HG03520 (cell line): ENCODE measurements around the gene COL7A1.
"Not testable (repeated sequence)": the region's sequence is repeated elsewhere in the genome, so short reads cannot be mapped to it uniquely, and the experiment has no call there.

Experiments used
- ATAC-seq: cut with Tn5 transposase; IDR thresholded peaks from one replicate; pipeline ENCODE4 v1.9.1; 2021; ENCODE audit warnings: mild to moderate bottlenecking, moderate library complexity; ENCODE audit not compliant: unreplicated experiment

The COL7A1 gene

DNA sequence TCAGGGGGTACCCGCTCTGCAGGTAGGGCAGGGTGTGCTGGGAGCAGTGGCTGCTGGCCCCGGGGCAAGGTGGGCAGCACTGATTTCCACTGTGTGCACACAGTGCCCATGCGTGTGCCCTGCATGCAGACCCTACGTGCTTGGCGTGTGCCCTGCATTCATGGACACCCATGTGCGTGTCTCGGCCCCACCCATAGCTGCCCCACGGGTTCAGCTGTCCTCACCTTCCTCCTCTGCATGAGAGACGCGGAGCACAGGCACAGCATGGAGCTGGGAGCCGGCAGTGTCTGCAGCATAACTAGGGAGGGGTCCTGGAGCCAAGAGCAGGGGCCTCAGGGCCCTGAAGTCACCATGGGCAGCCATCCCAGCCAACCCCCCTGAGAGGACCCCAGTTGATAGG, 29.9 kb downstream of the COL7A1 start:
- ATAC-seq, result no peak

DNA sequence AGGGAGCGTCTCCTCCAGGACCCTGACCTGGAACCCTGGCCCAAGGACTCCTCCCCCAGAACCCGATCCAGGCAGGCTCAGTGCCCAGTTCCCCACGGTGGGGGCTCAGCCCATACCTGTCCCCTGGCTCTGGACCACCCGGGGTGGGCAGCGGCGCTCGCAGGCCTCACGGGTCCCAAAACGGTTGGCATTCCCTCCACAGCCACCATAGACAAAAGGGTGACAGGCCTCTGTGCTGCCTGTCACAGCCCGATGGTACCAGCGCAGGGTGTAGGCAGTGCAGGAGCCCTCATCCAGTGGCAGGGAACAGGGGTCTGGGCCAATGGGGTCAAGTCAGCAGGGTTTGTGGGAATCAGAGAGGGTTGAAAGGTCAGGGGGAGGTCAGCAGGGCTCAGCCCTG, 30.5 kb downstream of the COL7A1 start:
- ATAC-seq, result no peak

DNA sequence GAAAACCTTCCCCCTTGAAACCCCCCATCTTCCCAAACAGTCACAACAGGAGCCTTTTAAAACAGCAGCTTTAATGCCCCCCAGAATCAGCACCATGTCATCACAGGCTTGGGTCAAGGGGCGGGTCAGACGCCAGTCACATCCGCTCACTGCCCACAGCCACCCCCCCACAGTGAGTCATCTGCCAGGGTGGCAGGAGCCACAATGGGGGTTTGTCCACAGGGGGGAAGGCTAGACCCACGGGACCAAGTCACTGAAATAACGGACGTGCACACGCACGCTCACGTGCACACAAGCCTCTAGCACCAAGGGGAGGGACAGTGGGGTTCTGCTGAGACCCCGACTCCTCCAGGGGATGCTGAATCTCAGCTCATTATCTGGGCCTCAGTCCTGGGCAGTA, 31.1 kb downstream of the COL7A1 start:
- no peak for ATAC-seq

DNA sequence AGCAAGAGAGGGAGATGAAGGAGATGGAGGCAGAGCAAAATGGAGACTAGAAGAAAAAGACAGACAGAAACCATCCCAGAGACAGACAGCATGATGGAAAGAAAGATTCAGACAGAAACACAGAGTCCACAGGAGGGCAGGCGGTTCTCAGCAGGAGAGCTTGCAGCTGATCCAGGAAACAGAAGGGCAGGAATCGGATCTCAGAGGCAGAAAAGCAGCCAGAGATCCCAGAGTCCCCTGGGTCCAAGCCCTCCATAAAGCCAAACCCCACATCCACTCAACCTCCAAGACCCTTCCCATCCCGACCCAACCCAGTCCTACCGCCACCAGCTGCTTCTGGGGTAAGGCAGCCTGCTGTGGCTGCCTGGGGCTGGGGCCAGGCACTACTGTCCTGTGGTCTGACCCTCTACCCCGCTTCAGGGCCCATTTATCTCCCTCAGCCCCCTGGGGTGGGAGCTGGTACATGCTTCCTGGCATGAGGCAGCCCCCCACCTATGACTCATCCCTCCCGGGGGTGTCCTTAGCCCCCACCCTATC, 31.7 kb downstream of the COL7A1 start, which contains the start of gene UCN2:
Gene UCN2 (minus strand): TSS at position 400 of the 537 bp plus-strand sequence. CDS start 657 bp downstream, outside the sequence.
- ATAC-seq, result no peak

DNA sequence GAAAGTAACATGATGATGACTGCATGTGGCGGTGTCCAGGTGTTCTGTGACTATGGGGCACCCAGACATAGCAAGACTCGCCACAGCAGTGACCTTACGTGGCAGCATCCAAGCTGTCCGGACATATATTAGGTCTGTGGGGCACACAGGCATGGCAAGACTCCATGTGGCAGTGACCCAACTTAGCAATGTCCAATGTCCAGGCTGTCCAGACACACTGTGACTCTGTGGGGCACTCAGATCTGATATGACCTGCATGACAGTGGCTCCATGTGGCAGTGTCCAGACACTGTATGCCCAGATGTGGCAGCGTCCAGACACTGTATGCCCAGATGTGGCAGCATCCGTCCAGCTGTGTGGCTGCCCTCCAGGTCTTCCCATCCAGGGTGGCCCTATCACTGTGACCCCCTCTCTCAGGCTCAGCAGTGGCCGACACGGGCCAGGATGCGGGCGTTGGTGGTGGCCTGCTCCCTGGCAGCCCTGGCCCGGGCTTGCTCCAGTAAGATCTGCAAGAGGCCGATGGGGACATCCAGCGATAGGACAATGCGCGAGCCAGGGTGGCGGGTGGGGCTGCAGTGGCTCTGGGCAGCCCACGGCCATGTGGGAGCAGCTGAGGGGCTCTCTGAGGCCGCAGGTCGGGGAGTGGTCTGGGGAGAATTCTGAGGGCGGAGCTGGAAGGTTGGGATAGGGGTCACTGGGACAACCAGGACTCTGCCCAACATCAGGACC, 32.6 kb downstream of the COL7A1 start:
- ATAC-seq, result no peak

DNA sequence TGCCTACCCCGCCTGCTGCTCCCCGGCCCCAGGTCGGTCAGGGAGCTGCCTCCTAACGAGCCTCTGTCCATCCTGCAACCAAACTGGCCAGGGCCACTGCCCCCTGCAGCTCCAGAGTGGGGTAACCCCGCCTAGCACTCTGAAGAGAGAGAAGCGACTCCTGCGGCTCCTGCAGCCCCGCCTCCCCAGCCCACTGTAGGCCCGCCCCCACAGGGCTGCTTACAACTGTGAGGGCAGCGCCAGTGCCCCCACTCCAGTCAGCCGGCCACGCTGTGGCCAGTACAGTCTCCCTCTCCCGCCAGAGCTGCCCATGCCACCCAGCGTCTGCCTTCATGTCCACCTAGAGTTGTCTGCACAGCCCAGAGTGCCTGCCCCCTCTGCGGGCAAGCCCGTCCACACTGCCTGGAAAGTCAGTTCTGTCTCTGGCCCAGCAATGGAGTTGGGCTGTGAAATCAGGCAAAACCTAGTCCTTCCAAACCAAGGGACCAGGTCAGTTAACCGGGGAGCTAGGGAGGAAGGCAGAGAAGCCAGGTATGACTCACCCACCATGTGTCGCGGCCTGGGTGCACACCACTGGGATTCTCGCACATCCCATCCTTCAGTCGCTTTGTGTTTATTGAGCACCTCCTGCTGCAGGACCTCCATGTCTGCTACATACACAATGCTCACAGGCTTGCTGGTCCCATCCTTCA, 33.9 kb downstream of the COL7A1 start:
- no peak for ATAC-seq

DNA sequence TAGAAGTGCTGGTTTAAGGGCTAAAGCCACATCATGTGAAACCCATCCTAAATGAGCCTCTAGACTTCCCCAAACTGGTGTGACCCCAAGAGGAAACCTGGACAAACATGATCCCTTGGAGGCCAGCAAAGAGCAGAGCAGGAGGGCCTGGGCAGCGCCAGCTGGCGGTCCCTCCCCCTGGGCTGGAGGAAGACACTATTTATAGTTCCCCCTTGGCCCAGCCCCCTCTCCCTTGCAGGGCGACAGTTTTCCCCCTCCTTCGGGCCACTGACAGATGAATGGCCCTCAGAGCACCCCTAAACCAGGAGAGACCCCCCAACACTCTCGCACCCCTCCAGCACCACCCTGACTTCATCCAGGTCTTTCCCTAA, 34.5 kb downstream of the COL7A1 start:
- no peak for ATAC-seq

DNA sequence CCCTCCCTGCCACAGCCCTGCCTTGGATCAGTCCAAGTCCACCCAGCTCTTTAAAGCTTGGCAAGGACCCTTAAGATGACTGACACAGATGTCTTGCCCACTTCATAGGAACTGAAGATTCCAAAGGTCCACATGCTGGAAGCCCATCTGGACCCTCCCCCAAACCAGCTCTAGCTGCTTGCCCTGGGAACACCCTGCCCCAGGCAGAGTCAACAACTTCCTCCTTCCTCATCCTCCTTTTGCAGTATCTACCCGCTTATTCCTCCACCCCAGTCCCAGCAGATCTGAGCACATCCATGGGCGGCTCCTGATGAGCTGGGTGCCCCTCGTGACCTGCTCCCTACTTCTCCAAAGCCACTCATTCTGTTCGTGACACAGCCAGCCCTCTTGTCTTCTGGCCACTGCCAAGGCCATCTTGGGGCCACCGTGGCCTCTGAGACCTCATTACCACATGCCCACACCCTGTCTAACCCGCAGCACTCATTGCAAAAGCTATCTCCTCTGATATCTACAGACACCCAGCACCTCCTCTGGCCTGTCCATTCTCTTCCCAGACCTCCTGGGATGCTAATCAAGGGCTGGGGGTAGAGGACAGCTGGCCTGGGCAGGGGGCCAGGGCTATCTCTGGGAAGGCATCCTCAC, 36.5 kb downstream of the COL7A1 start:
- ATAC-seq, result no peak

DNA sequence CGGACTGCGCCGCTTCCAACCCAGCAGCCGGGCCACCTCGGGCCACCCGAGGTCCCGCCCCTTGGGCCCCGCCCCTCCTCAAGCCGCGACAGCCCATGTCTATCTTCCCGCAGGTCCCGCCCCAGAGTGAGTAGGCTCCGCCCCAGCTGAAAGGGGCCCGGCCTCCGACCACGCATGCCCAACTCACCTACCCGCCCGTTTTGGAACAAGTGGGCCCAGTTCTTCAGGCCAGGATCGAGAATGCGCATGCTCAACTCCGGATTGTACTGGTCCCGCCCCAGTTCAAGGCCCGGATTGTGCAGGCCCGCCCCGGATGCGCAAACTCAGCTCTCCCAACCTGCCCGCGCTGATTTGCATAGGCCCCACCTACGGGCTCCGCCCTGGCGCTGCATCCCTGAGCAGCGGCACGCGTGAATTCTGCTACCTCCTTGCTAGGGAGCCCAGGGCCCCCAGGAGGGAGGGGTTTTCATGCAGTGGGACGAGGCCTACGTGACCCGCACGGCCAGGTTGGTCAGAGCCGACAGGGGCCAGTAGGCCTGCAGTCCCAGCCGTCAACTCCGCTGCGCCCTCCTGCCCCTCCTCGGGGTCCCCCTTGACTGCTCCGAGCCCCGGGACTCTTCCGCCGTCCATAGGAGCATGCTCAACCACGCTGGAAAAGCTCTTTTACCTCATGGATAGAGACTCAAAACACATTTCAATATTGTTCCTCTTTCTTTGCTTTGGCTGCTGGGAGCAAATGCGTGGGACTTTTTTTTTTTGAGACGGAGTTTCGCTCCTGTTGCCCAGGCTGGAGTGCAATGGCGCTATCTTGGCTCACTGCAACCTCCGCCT, 38.1 kb downstream of the COL7A1 start, which contains the start of gene PFKFB4:
Gene PFKFB4 (minus strand): TSS at position 8 of the 831 bp plus-strand sequence. CDS start 26 bp downstream, outside the sequence.
- peak; percentile 80 for ATAC-seq

DNA sequence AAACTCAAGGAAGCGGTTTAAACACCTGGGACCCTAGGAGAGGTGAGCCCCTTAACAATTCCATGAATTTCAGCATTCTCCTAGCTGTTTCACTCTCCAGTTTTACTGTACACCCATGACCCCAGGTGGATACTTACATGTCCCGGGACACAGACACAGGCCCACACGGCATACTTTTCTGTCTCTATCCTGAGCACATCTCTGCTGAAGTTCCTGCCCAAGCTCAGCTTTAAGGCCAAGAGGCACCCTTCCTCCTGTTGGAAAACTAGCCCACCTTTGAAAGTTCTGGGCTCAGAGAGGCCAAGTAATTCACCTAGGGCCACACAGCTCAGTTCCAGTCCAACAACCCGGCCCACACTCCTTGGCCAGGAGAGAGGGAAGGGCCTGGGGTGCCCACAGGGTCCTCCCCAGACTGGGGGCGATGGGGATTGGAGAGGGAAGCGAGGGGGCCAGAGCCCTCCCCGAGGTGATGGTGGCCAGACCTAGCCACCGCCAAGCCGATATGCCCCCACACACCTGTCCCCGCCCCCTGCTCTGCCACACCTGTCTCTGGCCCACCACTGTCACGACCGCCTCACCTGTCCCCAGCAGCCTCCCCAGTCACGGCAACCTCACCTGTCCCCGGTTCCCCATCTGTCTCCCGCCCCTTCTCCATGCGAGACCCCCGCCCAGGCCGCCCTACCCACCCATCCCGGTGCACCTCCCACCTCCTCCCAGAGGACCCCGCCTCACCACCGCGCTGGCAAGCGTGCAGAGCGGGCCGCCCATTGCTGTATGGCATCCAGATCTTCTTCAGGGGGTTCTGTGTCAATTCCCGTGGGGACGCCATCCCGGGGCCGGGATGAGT, 39.0 kb downstream of the COL7A1 start:
- no peak for ATAC-seq

DNA sequence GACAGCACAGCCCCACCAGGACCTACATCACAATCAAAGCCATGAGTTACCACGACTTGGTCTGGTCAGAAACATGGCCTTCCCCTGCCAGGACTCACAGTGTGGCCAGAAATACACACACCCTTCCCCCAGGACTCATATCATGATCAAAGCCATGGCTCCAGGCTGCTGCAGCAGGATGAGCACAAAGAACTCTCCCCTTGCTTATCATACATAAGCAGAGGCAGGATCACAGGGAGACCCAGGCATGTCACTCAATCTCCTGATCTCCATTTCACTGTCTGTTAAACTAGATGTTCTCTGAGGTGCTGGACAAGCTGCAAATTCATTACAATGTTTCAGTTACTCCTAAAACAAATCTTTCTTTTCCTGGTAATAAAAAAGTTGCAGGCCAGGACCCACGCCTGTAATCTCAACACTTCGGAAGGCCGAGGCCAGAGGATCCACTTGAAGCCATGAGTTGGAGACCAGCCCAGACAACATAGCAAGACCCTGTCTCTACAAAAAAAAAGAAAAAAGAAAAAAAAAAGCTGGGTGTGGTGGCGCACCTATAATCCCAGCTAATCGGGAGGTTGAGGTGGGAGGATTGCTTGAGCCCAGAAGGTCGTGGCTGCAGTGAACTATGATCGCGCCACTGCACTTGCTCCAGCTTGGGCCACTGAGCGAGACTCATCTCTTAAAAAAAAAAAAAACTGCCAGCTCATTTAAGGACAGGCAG, 39.7 kb downstream of the COL7A1 start:
- ATAC-seq, result no peak

DNA sequence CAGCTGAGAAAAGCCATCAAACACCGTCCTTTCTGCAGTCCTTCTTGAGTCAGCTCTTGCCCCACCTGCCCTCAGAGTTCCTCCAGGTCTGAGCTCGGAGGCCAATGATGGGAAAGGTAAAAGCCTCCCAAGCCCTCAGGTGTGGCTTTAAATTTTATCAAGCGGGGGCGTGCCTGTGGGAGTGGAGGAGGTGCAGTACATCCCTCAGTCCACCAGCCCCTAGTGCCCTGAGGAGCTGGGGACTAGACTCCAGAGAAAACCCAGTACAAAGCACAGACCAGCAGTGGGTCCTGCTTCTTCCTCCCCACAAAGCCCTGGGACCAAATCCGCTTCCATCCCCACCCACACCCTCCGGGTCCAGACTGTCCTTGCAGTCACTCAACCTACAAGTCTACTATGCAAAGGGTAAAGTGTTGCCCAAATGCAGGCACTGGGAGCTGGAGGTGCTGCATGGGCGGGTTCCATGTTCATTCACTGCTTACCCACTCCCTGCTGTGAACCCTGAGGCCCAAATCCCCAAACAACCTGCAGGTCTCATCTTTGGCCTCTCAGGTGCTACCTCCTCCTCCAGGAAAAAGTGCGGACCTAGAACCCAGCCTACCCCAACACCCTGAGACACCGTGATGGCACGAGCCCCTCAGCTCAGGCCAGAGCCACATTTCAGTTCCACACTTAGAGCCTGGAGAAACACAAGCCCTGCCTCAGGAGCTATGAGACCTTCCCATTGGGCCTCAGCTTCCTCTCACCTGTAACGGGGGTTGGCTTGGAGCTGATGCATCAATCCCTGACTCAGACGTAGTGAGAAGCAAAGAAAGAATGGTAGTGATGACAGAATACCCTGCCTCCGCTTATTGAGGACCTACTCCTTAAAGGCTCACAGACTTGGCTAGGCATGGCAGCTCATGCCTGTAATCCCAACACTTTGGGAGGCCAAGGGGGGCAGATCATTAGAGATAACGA, 41.0 kb downstream of the COL7A1 start:
- no peak for ATAC-seq

DNA sequence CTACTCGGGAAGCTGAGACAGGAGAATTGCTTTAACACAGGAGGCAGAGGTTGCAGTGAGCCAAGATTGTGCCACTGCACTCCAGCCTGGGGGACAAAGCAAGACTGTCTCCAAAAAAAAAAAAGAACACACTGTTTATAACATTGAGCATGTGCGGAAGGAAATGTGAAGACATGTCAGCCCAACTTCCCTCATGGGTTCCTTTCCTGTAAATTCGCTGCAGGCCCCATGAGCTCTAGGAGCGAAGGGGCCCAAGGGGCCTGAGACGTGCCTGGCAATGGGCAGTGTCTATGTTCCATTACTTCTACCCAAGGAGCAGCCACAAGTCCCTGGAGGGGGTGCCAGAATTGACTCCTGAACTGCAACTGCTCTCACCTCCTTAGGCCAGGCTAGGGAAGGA, 41.8 kb downstream of the COL7A1 start:
- ATAC-seq, result no peak

DNA sequence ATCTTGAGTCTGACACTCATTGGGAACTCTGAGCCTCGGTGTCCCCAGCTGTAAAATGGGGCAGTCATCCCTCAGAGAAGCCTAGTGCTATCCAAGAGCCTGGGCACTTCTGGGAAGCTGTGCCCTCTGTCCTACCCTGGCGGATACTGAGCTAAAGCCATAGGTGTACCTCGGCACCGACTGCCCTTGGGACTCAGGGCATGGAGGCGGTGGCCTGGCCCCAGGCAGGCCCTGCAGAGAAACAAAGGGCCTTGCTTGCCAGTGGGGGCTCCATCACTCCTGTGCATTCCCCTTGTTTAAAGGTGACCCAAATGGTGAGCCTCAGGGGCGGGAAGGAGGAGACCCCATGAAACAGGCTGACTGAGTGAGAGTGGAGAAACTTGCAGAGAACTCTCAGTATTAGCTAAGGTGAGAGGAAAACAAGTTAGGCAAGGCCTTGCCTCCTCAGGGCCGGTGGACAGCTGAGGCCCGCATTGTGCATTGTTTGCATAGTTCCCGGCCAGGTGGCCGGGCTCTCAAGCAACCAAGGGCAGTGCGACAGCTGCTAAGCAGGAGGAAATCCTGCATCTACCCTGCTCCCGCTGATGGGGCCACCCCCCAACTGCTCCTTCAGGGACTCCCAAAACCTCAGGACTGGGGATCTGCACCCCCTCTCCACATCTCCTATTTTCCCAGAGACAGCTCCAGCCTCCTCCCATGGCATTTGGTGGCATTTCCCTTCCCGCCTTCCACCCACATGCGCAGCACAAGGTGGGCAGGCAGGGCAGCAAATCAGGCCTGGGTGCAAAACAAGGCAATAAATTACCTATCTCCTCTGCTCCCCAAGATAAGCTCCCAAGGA, 42.8 kb downstream of the COL7A1 start:
- ATAC-seq, result no peak

DNA sequence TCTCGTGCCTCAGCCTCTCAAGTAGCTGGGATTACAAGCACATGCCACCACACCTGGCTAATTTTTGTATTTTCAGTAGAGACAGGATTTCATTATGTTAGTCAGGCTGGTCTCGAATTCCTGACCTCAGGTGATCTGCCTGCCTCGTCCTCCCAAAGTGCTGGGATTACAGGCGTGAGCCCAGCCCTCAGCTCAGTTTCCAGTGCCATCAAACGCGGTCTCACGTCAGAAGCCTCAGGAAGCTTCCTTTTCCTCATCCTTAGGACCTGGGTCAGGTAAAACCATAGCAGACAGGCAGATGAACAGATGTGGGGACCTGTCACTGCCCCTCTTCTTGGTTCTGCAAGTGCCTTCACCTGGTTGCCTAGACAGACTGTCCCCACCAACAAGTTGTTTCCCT, 43.5 kb downstream of the COL7A1 start:
- not testable (repeated sequence) for ATAC-seq

DNA sequence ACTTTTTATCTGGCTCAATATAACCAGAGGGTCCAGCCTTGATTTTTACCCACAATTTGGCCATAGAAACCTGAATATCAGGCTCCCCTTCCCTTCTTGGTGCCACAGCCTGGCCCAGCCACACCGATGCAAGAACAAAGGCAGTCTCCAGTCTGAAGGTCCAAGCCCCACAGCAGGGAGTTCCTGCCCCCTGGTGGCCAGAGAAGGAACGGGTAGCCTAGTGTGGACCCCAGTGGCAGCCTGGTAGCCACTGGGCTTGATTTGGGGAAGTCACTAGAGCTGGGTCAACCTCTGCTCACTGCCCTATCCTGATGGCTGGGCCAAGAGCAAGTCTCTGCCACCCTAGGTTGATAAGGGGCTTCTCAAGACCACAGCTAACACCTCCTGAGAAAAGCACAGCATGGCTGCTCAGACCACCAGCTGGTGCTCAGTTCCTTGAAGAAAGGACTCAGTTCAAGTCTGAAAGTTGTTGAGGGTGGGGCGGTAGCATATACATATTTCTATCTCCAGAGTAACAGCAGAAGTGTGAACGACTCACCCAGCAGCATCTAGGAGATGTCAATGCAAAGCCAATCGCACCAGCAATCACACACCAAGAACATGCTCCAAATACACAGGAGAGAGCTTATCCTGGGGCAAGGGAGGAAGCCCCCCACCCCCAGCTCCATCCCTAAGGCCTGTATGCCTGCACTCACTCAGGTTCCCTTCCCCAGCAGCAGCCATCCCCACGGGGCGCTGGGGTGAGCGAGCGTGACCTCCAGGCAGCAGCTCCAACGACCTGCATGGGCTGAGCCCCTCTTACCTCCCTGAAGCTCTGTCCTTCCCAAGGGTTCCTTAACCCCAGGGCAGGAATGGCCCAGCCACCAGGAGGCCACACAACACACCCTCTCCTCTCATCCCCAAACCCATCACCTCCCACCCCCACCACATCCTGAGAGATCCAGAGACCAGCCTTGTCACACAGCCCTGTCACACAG, 46.1 kb downstream of the COL7A1 start:
- ATAC-seq, result no peak
